IPS-NIHi11 (cell line): Measurements from ENCODE around the gene HSBP1L1.

Source experiments
- DNase-seq: peaks from one replicate; pipeline ENCODE4 v3.0.0; 2012; ENCODE audit warnings: mixed read lengths, low spot score

Gene HSBP1L1

GRCh38 chr18:79930020-79930642 lies 34.3 kb upstream of the HSBP1L1 start:
- DNase-seq, result no peak

DNA sequence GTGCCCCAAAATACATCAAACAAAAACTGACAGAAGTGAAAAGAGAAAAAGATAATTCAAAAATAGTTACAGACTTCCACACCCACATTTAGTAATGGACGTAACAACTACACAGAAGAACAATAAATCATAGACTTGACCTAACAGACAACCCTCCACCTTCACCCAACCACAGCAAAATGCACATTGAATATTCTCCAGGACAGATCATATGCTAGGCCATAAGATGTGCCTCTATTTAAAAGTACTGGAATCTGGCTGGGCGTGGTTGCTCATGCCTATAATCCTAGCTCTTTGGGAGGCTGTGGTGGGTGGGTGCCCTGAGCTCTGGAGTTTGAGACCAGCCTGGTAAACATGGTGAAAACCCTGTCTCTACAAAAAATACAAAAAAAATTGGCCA lies 33.0 kb upstream of the HSBP1L1 start:
- DNase-seq, result no peak

- no peak for DNase-seq
Measured at GRCh38 chr18:79932907-79933306, 31.5 kb upstream of the HSBP1L1 start.

DNA sequence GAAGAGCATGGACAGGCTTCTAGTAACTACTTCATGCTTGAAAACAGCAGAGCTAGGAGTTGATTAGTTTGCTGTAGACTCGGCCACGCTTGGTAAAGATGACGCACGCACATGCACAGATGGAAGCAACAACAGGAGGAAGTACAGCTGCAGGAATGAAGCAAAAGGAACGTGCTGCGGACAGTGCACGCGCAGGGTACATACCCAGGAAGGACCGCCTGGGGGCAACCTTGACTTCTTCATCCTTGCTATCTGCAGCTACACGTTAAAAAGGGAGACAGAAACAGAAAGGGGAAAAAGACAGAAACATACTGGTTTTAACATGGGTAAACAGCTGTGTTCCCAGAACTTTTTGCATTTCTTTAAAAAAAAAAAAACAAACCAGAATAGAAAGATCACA lies 30.7 kb upstream of the HSBP1L1 start:
- peak; percentile 3 for DNase-seq

- DNase-seq, result no peak
Measured at GRCh38 chr18:79934311-79935097, 29.9 kb upstream of the HSBP1L1 start.

GRCh38 chr18:79935098-79935480 lies 29.4 kb upstream of the HSBP1L1 start:
- DNase-seq, result no peak

- DNase-seq, result no peak
Measured at GRCh38 chr18:79935499-79935898, 28.9 kb upstream of the HSBP1L1 start.

DNA sequence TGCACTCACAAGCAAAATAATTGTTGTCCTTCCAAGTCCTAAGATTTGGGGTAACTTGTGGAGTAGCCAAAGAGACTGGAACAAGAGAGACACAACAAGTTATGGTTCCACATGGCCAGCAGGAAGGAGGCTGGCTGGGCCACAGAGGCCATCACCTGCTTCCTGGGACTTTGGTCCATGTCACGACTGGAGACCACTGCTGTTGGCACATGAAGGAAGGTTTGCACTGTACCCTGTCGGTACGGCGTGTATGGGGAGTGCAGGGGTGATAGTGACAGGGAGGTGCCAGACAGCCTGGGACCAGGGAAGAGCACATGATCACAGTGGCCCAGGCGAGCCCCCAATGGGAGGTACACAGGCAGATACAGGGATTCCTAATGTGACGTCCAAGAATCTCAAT lies 28.5 kb upstream of the HSBP1L1 start:
- no peak for DNase-seq

- no peak for DNase-seq
Measured at GRCh38 chr18:79936641-79937040, 27.8 kb upstream of the HSBP1L1 start.

DNA sequence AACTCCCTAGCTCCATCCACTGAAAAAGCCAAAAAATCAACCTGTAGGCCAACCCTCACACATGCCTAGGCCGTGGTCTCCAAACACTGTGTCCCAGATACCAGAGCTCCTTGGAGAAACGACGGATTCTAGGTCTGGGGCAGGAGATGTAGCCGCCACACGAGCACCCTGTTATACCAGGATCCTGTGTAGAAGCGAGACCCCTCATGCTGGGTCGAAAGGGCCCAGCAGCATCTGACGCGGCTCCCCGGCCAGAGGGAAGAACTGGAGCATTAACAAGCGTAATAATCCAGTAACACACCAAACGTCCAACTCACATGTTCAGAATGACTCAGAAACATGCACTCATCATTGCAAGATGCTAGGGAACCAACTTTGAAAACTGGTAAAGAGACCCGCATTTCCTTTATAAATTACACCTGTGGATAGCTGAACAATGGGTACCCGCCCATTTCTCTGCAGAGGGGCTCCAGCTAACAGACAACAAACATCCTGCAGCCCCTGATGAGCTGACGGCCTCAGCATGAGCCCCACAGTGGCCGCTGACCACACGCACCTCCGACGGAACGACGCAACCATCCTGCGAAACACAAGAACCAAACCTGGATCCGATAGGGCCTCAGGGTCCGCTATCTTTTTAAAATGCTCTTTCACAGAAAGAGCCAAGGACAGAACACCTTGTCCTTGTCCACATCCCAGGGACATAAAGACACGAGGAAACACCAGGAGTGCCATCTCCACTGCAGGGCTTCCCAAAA lies 27.2 kb upstream of the HSBP1L1 start:
- DNase-seq, result no peak

DNA sequence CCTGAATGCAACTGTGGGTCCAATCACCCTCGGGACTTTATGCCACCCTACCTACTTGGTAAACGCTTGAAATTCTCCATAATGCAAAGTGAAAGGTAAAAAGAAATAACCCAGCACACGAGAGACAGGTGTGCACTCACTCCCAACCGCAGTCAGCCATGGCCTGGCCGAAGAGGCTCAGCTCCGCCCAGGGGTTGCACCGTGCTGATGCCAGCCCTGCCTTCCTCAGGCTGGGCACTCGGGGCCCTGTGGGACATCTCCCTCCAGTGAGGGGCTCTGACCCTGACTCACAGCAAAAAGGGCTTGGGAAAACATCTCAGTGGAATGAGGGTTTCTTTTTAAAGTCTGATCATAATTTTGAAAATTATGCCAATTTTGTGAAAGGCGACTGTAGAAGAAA lies 26.2 kb upstream of the HSBP1L1 start:
- no peak for DNase-seq

DNA sequence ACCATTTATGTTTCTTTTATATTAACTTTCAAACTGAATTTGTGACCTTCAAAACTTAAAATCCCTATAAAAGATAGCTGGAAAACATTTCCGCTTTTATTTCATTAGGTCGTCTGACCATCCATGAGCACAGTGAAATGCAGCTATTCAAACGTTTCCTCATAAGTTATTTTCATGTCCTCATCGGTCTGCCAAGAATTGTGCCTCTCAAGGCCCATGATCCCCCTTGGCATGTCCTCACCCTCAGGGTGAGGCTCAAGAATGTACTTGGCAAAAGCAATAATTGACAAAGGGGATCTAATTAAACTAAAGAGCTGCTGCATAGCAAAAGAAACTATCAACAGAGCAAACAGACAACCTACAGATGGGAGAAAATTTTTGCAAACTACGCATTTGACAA lies 25.3 kb upstream of the HSBP1L1 start:
- no peak for DNase-seq

DNA sequence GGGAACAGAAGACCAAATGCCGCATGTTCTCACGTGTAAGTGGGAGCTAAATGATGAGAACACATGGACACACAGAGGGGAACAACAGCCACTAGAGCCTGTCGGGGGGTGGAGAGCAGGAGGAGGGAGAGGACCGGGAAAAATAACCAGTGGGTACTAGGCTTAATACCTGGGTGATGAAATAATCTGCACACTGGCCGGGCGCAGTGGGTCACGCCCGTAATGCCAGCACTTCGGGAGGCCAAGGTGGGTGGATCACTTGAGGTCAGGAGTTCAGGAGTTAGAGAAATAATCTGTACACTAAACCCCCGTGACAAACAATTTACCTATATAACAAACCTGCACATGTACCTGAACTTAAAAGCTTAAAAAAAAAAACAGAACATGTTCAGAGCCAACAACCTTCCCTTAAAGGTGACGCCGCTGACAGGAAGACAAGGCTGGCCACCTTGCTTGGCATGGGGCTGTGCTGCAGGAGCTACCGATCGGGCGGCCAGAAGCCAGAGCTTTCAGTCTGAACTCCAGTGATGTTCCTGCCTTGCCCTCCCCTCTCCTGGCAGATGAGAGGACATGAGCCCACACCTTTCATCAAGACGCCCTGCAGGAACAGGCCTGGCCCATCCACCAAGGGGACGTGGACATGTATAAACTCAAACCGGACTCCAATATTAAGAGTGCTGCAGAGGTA lies 24.2 kb upstream of the HSBP1L1 start:
- no peak for DNase-seq

DNA sequence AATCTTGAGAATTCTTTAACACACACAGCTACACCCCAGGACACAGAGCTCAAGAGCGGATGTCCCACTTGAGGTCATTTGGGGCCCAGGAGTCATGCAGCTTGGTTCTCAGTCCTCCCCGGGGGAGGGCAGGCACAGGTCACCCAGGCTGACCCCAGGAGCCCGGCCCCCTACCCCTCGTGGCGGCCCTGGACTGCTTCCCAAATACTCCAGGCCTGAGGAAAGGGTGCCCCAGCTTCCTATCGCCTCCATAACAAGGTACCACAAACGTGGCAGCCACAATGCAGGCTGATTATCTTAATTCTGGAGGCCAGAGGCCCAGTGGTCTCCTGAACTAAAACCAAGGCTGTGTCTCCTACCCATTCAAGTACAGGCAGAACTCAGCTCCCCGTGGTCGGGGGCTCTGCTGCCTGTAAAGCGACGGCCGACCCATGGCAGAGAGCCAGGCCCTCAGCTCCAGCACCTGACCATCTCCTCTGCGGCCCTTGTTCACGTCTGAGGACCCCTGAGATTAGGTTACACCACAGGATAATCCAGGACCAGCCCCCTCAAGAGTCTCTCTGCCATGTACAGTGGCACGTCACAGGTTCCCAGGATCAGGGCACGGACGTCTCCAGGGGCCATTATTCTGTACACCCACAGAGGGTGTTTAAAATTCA lies 23.5 kb upstream of the HSBP1L1 start:
- DNase-seq, result no peak

DNA sequence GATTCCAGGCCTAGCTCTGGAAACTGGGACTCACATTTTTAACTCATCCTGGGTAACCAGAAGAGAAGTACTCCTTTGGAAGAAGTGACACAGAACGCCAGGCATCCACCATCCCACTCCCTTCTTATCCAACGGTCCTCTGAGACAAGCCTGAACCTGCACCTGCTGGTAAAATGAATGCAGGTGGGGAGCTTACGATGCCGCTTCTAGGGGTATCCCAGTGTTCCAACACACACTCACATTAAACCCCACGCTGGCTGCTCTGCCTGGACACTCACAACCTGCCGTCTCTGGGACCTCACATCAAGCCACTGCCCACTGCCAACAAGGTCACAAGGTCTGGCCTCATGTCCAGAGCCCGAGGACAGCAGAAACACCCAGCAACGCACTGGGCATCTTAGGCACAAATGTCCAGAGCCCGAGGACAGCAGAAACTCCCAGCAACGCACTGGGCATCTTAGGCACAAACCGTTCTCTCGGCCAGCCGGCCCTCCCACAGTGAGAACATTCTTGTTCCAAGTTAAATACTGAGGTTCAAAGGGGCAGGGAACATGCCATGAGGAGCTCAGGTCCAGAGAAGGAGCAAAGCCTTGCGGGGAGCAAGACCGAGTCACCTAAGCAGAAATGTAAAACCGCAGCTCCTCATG lies 22.8 kb upstream of the HSBP1L1 start:
- no peak for DNase-seq

DNA sequence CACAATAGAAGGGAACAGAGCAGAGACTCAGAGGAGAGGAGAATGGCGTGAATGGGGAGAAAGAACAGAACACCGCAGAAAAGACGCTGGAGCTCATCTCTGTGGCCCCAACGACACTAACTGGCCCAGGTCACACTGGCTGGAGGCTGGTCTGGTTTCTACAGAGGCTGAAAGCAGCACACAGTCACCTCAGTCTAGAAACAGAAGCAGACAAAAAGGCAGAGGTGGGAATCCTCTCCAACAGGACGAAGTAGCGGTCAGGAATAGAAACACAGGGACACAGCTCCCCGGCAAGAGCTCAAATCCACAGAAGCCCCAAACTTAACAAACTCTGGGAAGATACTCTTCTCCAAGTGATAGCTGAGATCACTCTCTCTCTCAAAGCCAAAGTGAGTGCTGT lies 22.2 kb upstream of the HSBP1L1 start:
- DNase-seq, result no peak

DNA sequence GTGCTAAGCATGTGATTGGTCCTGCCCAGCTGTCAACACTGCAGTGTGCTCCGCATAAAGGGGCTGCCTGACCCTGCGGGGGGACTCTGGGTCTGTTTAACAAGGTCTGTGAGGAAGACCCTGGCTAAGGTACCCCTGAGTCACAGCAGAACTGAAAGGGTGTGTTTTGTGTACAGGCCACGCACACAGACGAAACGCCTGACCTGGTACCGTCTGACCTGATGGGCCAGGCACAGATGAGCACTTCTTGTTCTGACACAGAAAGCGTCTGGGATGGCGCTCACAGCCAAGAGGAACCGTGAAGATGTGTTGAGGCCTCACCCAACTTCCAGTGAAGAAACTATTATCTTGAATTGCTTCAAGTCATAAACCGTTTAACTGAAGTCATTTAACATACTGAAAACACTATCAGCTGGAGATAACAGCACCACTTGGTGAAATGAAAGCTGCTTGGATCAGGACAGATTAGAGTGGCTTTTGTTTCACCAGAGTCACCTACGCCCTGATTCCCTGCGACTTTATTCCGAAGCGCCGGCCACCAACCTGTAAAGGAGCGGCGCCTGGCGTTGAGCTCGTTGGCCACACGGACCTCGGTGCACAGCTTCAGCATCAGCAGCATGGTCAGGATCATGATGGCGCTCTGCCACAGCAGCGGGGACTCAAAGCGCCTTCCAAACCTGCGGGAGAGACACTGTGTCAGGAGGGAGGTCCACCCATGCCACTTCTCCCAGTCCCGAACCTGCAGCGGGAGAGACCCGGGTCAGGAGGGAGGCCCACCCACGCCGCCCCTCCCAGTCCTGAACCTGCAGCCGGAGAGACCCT lies 21.4 kb upstream of the HSBP1L1 start:
- no peak for DNase-seq

GRCh38 chr18:79943608-79944125 lies 20.8 kb upstream of the HSBP1L1 start:
- no peak for DNase-seq

- DNase-seq, result no peak
Measured at GRCh38 chr18:79944126-79944731, 20.2 kb upstream of the HSBP1L1 start.

DNA sequence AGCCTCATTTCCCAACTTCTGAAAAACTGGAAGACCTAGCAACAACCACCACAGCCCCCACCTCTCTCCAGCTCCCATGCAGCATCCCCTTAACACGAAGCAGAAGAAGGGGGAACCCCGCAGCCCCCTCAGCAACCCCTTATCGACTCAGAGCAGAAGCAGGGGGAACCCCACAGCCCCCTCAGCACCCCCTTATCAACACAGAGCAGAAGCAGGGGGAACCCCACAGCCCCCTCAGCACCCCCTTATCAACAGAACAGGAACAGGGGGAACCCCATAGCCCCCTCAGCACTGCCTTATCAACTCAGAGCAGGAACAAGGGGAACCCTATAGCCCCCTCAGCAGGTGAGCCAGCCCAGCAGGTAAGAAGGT lies 19.7 kb upstream of the HSBP1L1 start:
- DNase-seq, result no peak
